GM12878 (cell line): ENCODE data around the gene MACROD2. TPM values are rescaled to one million over a fixed set of nuclear protein-coding genes. Genes with fewer than 3 reads are reported as not detected.

Experiments used
- ATAC-seq: fragments of 200-7000 bp; cut with Tn5 transposase; 3 replicates; pipeline ENCODE4 v1.9.1; 2020; ENCODE audit warnings: mild to moderate bottlenecking, moderate library complexity
- BruUV-seq: library from RNA; stranded (reverse); fragments of 400-500 nt; replicated peaks from 2 replicates; lab custom pipeline; 2021; lab: Mats Ljungman, UMichigan
- CTCF ChIA-PET: fragments of 300-600 bp; sonication (Branson Sonifier 250); formaldehyde crosslinking; extraction: SDS; loops from one replicate; lab custom pipeline; 2021; ENCODE audit warnings: inconsistent platforms; lab: Yijun Ruan, JAX
- POLR2A ChIA-PET: fragments of 350-600 bp; formaldehyde crosslinking; extraction: SDS; loops from one replicate; lab custom pipeline; 2021; ENCODE audit warnings: inconsistent platforms; lab: Charles Lee
- RAD21 ChIA-PET: fragments of 300-600 bp; sonication (Branson Sonifier 250); formaldehyde crosslinking; loops from one replicate; lab custom pipeline; 2023; ENCODE audit warnings: antibody characterized with exemption; ENCODE audit not compliant: unreplicated experiment; lab: Charles Lee
- SMC1A ChIA-PET: fragments of 300-600 bp; sonication (Branson Sonifier 250); formaldehyde crosslinking; loops from one replicate; lab custom pipeline; 2023; ENCODE audit not compliant: unreplicated experiment, uncharacterized antibody; lab: Charles Lee
- DNase-seq: peaks from one replicate; pipeline ENCODE4 v3.0.0-alpha.2; 2011; ENCODE audit warnings: low read depth, low spot score
- FAIRE-seq: peaks from 3 replicates; lab custom pipeline; 2011; peaks lifted over from hg19 to GRCh38; lab: Jason Lieb, UNC
- H2AFZ ChIP-seq: 2 replicates; pipeline ENCODE4 v1.6.0; 2011; ENCODE audit warnings: low read depth, low read length, control low read depth; ENCODE audit not compliant: control insufficient read depth
- H3K27ac ChIP-seq: 2 replicates; pipeline ENCODE4 v1.5.1; 2011; ENCODE audit warnings: control low read depth; ENCODE audit not compliant: control insufficient read depth, insufficient read depth
- H3K27me3 ChIP-seq, 2 experiments: replicated peaks in 1 of 2; 2 replicates each; pipeline versions ENCODE4 v1.6.0 to v1.6.1; 2011; ENCODE audit warnings: low read length in 1 of 2; ENCODE audit not compliant: control insufficient read depth in 2 of 2, insufficient read depth in 2 of 2
- H3K36me3 ChIP-seq, 2 experiments: 2 replicates each; pipeline ENCODE4 v1.5.1; 2011; ENCODE audit warnings: low read length in 1 of 2; ENCODE audit not compliant: control insufficient read depth in 2 of 2, insufficient read depth in 2 of 2
- H3K4me1 ChIP-seq: 2 replicates; pipeline ENCODE4 v1.6.1; 2011; ENCODE audit warnings: mild to moderate bottlenecking, low read length, moderate library complexity, mixed read lengths; ENCODE audit not compliant: control insufficient read depth, insufficient read depth
- H3K4me2 ChIP-seq: 2 replicates; pipeline ENCODE4 v1.6.0; 2011; ENCODE audit warnings: control low read depth; ENCODE audit not compliant: control insufficient read depth, insufficient read depth
- H3K4me3 ChIP-seq: fragments of 200-600 bp; sonication (generic); 2 replicates; pipeline ENCODE4 v1.5.1; 2016
- H3K79me2 ChIP-seq: 2 replicates; pipeline ENCODE4 v1.6.0; 2011; ENCODE audit warnings: low read length; ENCODE audit not compliant: control insufficient read depth, insufficient read depth
- H3K9ac ChIP-seq: 2 replicates; pipeline ENCODE4 v1.8.0; 2011; ENCODE audit warnings: low read length, control low read depth, mixed read lengths; ENCODE audit not compliant: control insufficient read depth, insufficient read depth
- H3K9me3 ChIP-seq: replicated peaks from 3 replicates; pipeline ENCODE4 v1.5.1; 2011; ENCODE audit warnings: mild to moderate bottlenecking, low read length; ENCODE audit not compliant: control insufficient read depth, insufficient read depth
- H4K20me1 ChIP-seq: 2 replicates; pipeline ENCODE4 v1.6.0; 2011; ENCODE audit not compliant: control insufficient read depth, insufficient read depth
- ATF2 ChIP-seq: IDR thresholded peaks from 2 replicates; pipeline ENCODE4 v1.6.1; 2012; ENCODE audit warnings: low read length, inconsistent platforms
- BACH1 ChIP-seq: fragments of 450-650 bp; IDR thresholded peaks from 2 replicates; pipeline ENCODE4 v1.6.1; 2017; ENCODE audit warnings: mild to moderate bottlenecking, borderline replicate concordance
- BHLHE40 ChIP-seq, 2 experiments: fragments of 450-650 bp in 1 of 2; IDR thresholded peaks; 2 replicates each; pipeline ENCODE4 v1.6.1; 2011 to 2017; ENCODE audit warnings: low read depth in 2 of 2, borderline replicate concordance in 1 of 2, improper control_type of control experiment in 1 of 2, low read length in 1 of 2, mild to moderate bottlenecking in 1 of 2
- CBFB ChIP-seq: IDR thresholded peaks from 2 replicates; pipeline ENCODE4 v1.6.1; 2016; ENCODE audit warnings: antibody characterized with exemption, low read depth
- CBX5 ChIP-seq: sonication (generic); IDR thresholded peaks from 2 replicates; pipeline ENCODE4 v1.6.1; 2016; ENCODE audit warnings: low read depth, moderate library complexity, mild to moderate bottlenecking, inconsistent platforms
- EED ChIP-seq: sonication (generic); IDR thresholded peaks from 2 replicates; pipeline ENCODE4 v1.6.1; 2016; ENCODE audit warnings: antibody characterized with exemption, low read depth
- HCFC1 ChIP-seq: fragments of 150-350 bp; IDR thresholded peaks from 2 replicates; pipeline ENCODE4 v1.6.1; 2014; ENCODE audit warnings: low read length
- JUNB ChIP-seq: IDR thresholded peaks from 2 replicates; pipeline ENCODE4 v1.6.1; 2016; ENCODE audit warnings: antibody characterized with exemption, mild to moderate bottlenecking
- LARP7 ChIP-seq: fragments of 450-650 bp; IDR thresholded peaks from 2 replicates; pipeline ENCODE4 v1.6.1; 2017; ENCODE audit warnings: mild to moderate bottlenecking
- MLLT1 ChIP-seq: fragments of 450-650 bp; IDR thresholded peaks from 2 replicates; pipeline ENCODE4 v1.6.1; 2016; ENCODE audit warnings: mild to moderate bottlenecking
- NRF1 ChIP-seq: conservative IDR thresholded peaks from 2 replicates; pipeline ENCODE4 v1.6.1; 2011; ENCODE audit warnings: mild to moderate bottlenecking, low read depth, low read length, improper control_type of control experiment
- PBX3 ChIP-seq: IDR thresholded peaks from 2 replicates; pipeline ENCODE4 v1.6.1; 2011; ENCODE audit warnings: mild to moderate bottlenecking, low read depth, low read length, moderate library complexity; ENCODE audit not compliant: insufficient replicate concordance
- POLR2AphosphoS2 ChIP-seq: IDR thresholded peaks from 2 replicates; pipeline ENCODE4 v1.6.1; 2011; ENCODE audit warnings: low read depth, mild to moderate bottlenecking, low read length, improper control_type of control experiment, moderate library complexity
- RAD51 ChIP-seq: fragments of 450-650 bp; IDR thresholded peaks from 2 replicates; pipeline ENCODE4 v1.6.1; 2016; ENCODE audit warnings: moderate library complexity, mild to moderate bottlenecking, inconsistent platforms
- SREBF1 ChIP-seq: IDR thresholded peaks from 2 replicates; pipeline ENCODE4 v1.6.1; 2012; ENCODE audit warnings: mild to moderate bottlenecking, low read length
- SREBF2 ChIP-seq: IDR thresholded peaks from 2 replicates; pipeline ENCODE4 v1.6.1; 2012; ENCODE audit warnings: mild to moderate bottlenecking, low read length
- TCF12 ChIP-seq: IDR thresholded peaks from 2 replicates; pipeline ENCODE4 v1.6.1; 2011; ENCODE audit warnings: low read depth, mild to moderate bottlenecking, low read length
- USF1 ChIP-seq: IDR thresholded peaks from 2 replicates; pipeline ENCODE4 v1.6.1; 2011; ENCODE audit warnings: borderline replicate concordance, low read depth, mild to moderate bottlenecking, moderate library complexity, mixed read lengths, low read length; ENCODE audit not compliant: insufficient read depth; ENCODE audit errors: extremely low read length
- ZNF24 ChIP-seq: fragments of 450-650 bp; IDR thresholded peaks from 2 replicates; pipeline ENCODE4 v1.6.1; 2017; ENCODE audit warnings: antibody characterized with exemption, mild to moderate bottlenecking
- WGBS: methylation state at CpG from one replicate; pipeline ENCODE4 v1.1.6; 2016; ENCODE audit warnings: low lambda C conversion rate; ENCODE audit not compliant: insufficient replicate concordance, insufficient coverage; ENCODE audit errors: missing lambda C conversion rate; 5-methylcytosine and 5-hydroxymethylcytosine counted together
- in situ Hi-C: fragments of 300-500 bp; cut with MboI; formaldehyde crosslinking; loops from 9 replicates; pipeline ENCODE4 v1.14.3; 2018; ENCODE audit warnings: mixed read lengths
- intact Hi-C: fragments of 100-400 bp; cut with micrococcal nuclease; formaldehyde crosslinking; loops from one replicate; pipeline ENCODE4 v1.14.2; 2022; ENCODE audit not compliant: unreplicated experiment
- polyA plus RNA-seq, 11 experiments: library from polyadenylated mRNA; depleted of rRNA in 4 of 11; unstranded in 6 of 11; stranded (reverse) in 5 of 11; fragments of >200 nt; fragmentation: Nextera tagmentation in 4 of 11; fragmentation: Illumina TruSeq in 1 of 11; extraction: Ambion mirVana in 4 of 11; extraction: Trizol in 1 of 11; gene quantifications; 1 replicate in 1 of 11; 2 replicates in 10 of 11; pipeline versions ENCODE4 v1.2.1 to v1.2.3, GENCODE V29; 2011 to 2016; ENCODE audit warnings: inconsistent platforms in 2 of 11, missing spikeins in 2 of 11, low read depth in 1 of 11
- total RNA-seq, 4 experiments: library from RNA; depleted of rRNA in 3 of 4; stranded (reverse); fragments of >200 nt in 3 of 4; fragmentation: Illumina TruSeq in 1 of 4; extraction: Trizol in 1 of 4; gene quantifications; 2 replicates each; pipeline versions ENCODE4 v1.2.1 to v1.2.3, GENCODE V29; 2013 to 2021

MACROD2 gene
- total and polyA plus RNA-seq, 10 of the 15 experiments (the other 5 are each of a cell fraction or from before 2014, with no cell fraction given): 1.1 to 21.5 (median 2.2) TPM

GRCh38 chr20:15302075-15302474 lies 1306.8 kb downstream of the MACROD2 start:
- SMC1A ChIA-PET: no interaction called here
- no peaks in the 10 kb centered on the region for H3K4me1 ChIP-seq
- POLR2A ChIA-PET: no interaction called here
- H3K27me3 ChIP-seq: no peaks in the 10 kb centered on the region
- no peak overlapping the region for H3K4me2 ChIP-seq
- DNase-seq (no peak), ATAC-seq (no peak), FAIRE-seq (no peak)
- H3K9ac ChIP-seq: no peak overlapping the region
- no peaks in the 10 kb centered on the region for H3K36me3 ChIP-seq
- no peaks in the 10 kb centered on the region for H3K9me3 ChIP-seq
- H4K20me1 ChIP-seq: no peaks in the 10 kb centered on the region
- no peaks in the 10 kb centered on the region for H3K79me2 ChIP-seq
- in situ Hi-C loops (no loop called here), intact Hi-C loops (no loop called here)
- RAD21 ChIA-PET: no interaction called here
- TF ChIP-seq TCF12: no peak
- no peak for TF ChIP-seq JUNB
- no peak for TF ChIP-seq USF1
- TF ChIP-seq RAD51: no peak
- TF ChIP-seq LARP7: no peak
- no peak for TF ChIP-seq HCFC1
- TF ChIP-seq PBX3: no peak
- TF ChIP-seq MLLT1: no peak
- no peak for TF ChIP-seq POLR2AphosphoS2
- no peak for TF ChIP-seq NRF1
- no peak for TF ChIP-seq ATF2
- TF ChIP-seq BHLHE40 (IDR thresholded peaks at IDR 0.05; ENCODE audit: borderline replicate concordance in 1 of 2, low read depth in 2 of 2, low read length in 1 of 2): no peak
- no peak for TF ChIP-seq CBFB
- no peak for TF ChIP-seq SREBF1
- TF ChIP-seq SREBF2: no peak
- TF ChIP-seq BACH1: no peak
- no peak for TF ChIP-seq CBX5
- TF ChIP-seq EED: no peak
- TF ChIP-seq ZNF24: no peak
- BruUV-seq: no TSS peak
- no peak overlapping the region for H2AFZ ChIP-seq
- CTCF ChIA-PET: no interaction called here
- no peak overlapping the region for H3K27ac ChIP-seq
- 79% methylated on average over 5 of the region's 5 CpGs for WGBS
- no peak overlapping the region for H3K4me3 ChIP-seq
